ENCODE measurements around the gene VWA2. TPM values are rescaled to one million over a fixed set of nuclear protein-coding genes. Genes with fewer than 3 reads are reported as not detected.

Gene VWA2
- total and polyA plus RNA-seq, 12 donors: 0.01 to 0.09 TPM; not detected in 10

- Histone ChIP-seq H3K36me3 (peaks cover 0 to 15% (median 10%) of the 10 kb centered on the region in 9 donors), H3K4me3 (no peak overlapping the region), H3K27me3 (no peaks in the 10 kb centered on the region), H3K27ac (no peak overlapping the region), H3K9me3 (peaks cover 0 to 16% (median 12%) of the 10 kb centered on the region in 11 donors), H3K4me1 (peaks cover 0 to 15% (median 5%) of the 10 kb centered on the region in 9 donors)
- no peak for TF ChIP-seq CTCF (IDR thresholded peaks at IDR 0.05)
- ATAC-seq (no peak), DNase-seq (no peak)
- 93% methylated on average over 7 of the region's 7 CpGs for WGBS, 2 donors
- intact Hi-C loops (cut with DNase I): no loop called here
These were observed 52.0 kb downstream of the VWA2 start for GRCh38 chr10:114291076-114291475.

GRCh38 chr10:114291516-114291915 lies 52.5 kb downstream of the VWA2 start:
- 87% methylated on average over 8 of the region's 8 CpGs for WGBS, 2 donors
- peaks cover 0 to 19% (median 12%) of the 10 kb centered on the region in 9 donors for H3K36me3 ChIP-seq
- TF ChIP-seq CTCF (IDR thresholded peaks at IDR 0.05): no peak
- no peak overlapping the region for H3K27ac ChIP-seq
- H3K9me3 ChIP-seq: peaks cover 0 to 21% (median 15%) of the 10 kb centered on the region in 11 donors
- no peak overlapping the region for H3K4me3 ChIP-seq
- peaks cover 0 to 15% (median 5%) of the 10 kb centered on the region in 9 donors for H3K4me1 ChIP-seq
- intact Hi-C loops (cut with DNase I): no loop called here
- DNase-seq: no peak
- H3K27me3 ChIP-seq: no peaks in the 10 kb centered on the region
- ATAC-seq: no peak

- intact Hi-C loops (cut with DNase I): no loop called here
- TF ChIP-seq CTCF (IDR thresholded peaks at IDR 0.05): no peak
- DNase-seq (no peak), ATAC-seq (no peak)
- Histone ChIP-seq H3K36me3 (peaks cover 0 to 35% (median 16%) of the 10 kb centered on the region in 9 donors), H3K27me3 (no peaks in the 10 kb centered on the region), H3K4me3 (no peak overlapping the region), H3K27ac (no peak overlapping the region), H3K4me1 (peaks cover 0 to 15% (median 5%) of the 10 kb centered on the region in 9 donors), H3K9me3 (peaks cover 0 to 24% (median 15%) of the 10 kb centered on the region in 11 donors)
- 81 to 83% methylated on average over 5 of the region's 5 CpGs for WGBS, 2 donors
These were observed 54.0 kb downstream of the VWA2 start for GRCh38 chr10:114293075-114293474.

GRCh38 chr10:114294549-114294948 lies 55.5 kb downstream of the VWA2 start:
- Histone ChIP-seq H3K36me3 (peaks cover 0 to 50% (median 16%) of the 10 kb centered on the region in 9 donors), H3K27me3 (no peaks in the 10 kb centered on the region), H3K4me1 (peaks cover 0 to 4% (median 0%) of the 10 kb centered on the region in 9 donors), H3K4me3 (no peak overlapping the region), H3K27ac (no peak overlapping the region), H3K9me3 (peaks cover 0 to 24% (median 15%) of the 10 kb centered on the region in 11 donors)
- ATAC-seq (peak in 3 of 8 donors; percentile 48 to 65 (median 49)), DNase-seq (no peak)
- intact Hi-C loops (cut with DNase I): no loop called here
- TF ChIP-seq CTCF (IDR thresholded peaks at IDR 0.05): no peak
